Karpas-422 (cell line): ENCODE data around the gene SLC7A5. TPM values are rescaled to one million over a fixed set of nuclear protein-coding genes. Genes with fewer than 3 reads are reported as not detected.
A peak's percentile ranks its signal among the peaks of the same experiment; 100 is the strongest.

Experiments used
- DNase-seq: peaks from one replicate; pipeline ENCODE4 v3.0.0-alpha.2; 2015
- H2AFZ ChIP-seq: fragments of 200-600 bp; sonication (generic); 2 replicates; pipeline ENCODE4 v1.6.1; 2014; ENCODE audit warnings: antibody characterized with exemption, low read length, mixed read lengths
- H3K27ac ChIP-seq: fragments of 200-600 bp; sonication (generic); 2 replicates; pipeline ENCODE4 v1.5.1; 2014; ENCODE audit warnings: mild to moderate bottlenecking, low read length, moderate library complexity
- H3K27me3 ChIP-seq: fragments of 200-600 bp; sonication (generic); 2 replicates; pipeline ENCODE4 v1.6.1; 2014; ENCODE audit warnings: low read length, mixed read lengths
- H3K36me3 ChIP-seq: fragments of 200-600 bp; sonication (generic); 2 replicates; pipeline ENCODE4 v1.6.1; 2014; ENCODE audit warnings: low read length, mixed read lengths; ENCODE audit not compliant: insufficient read depth
- H3K4me1 ChIP-seq: fragments of 200-600 bp; sonication (generic); 2 replicates; pipeline ENCODE4 v1.6.1; 2014; ENCODE audit warnings: mild to moderate bottlenecking, low read length, mixed read lengths
- H3K4me2 ChIP-seq: fragments of 200-600 bp; sonication (generic); 2 replicates; pipeline ENCODE4 v1.6.1; 2014; ENCODE audit warnings: low read length, low read depth, mild to moderate bottlenecking; ENCODE audit not compliant: poor library complexity, severe bottlenecking
- H3K4me3 ChIP-seq: fragments of 200-600 bp; sonication (generic); 2 replicates; pipeline ENCODE4 v1.5.1; 2014; ENCODE audit warnings: mild to moderate bottlenecking, antibody characterized with exemption, low read length, mixed read lengths
- H3K79me2 ChIP-seq: fragments of 200-600 bp; sonication (generic); 2 replicates; pipeline ENCODE4 v1.6.1; 2014; ENCODE audit warnings: mild to moderate bottlenecking, low read length, mixed read lengths
- H3K9ac ChIP-seq: fragments of 200-600 bp; sonication (generic); 2 replicates; pipeline ENCODE4 v1.6.0; 2014; ENCODE audit warnings: low read length
- H3K9me2 ChIP-seq: fragments of 200-600 bp; sonication (generic), shearing (Covaris generic); replicated peaks from 2 replicates; pipeline ENCODE4 v1.6.0; 2014; ENCODE audit warnings: mild to moderate bottlenecking, low read length, moderate library complexity; ENCODE audit not compliant: insufficient read depth
- H3K9me3 ChIP-seq: fragments of 300-700, 200-600 bp; sonication (generic); 2 replicates; pipeline ENCODE4 v1.6.1; 2014; ENCODE audit warnings: low read length, mixed read lengths
- H4K20me1 ChIP-seq: fragments of 200-600 bp; sonication (generic); 2 replicates; pipeline ENCODE4 v1.6.1; 2014; ENCODE audit warnings: mild to moderate bottlenecking, antibody characterized with exemption, low read length, low read depth; ENCODE audit not compliant: insufficient read depth
- total RNA-seq: library from RNA; depleted of rRNA; stranded (reverse); fragments of >200 nt; shearing (Covaris generic); gene quantifications from 2 replicates; pipeline ENCODE4 v1.2.3, GENCODE V29; 2014; ENCODE audit warnings: low replicate concordance

The SLC7A5 gene
- total RNA-seq, 1 experiment from 2014 or later: 163 TPM

DNA sequence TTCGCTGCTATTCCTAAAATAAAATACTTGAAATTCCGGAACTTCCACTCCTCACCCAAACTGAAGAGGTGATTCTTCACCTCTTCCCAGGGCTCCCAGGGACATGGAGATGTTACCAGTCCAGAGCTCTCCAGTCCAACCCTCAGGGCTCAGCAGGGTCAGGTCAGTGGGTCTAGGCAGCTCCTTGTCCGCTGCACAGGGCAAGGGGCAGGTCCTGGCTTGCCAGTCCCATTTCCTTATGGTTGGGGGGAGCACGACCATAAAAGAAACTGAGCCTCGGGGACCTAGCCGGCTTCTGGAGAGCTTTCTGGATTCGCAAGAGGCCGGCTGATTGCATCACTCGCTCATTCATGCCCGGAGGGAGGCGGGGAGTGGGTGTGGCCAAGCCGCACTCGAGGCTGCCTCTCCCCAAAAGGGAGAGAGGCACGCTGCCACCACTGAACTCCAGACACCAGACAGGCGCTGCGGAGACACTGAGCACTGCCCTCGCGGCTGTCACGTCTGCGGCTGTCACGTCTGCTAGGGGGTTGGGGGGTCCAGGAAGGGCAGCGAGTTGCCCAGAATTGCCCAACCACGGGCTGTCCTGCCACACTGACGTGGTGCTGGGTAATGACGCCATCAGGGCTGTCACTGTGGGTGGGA lies 15.8 kb downstream of the SLC7A5 start:
- Histone ChIP-seq H3K27ac (peak overlapping the region; percentile 94), H3K9ac (peak overlapping the region; percentile 69), H4K20me1 (peaks cover 96% of the 10 kb centered on the region), H3K27me3 (no peaks in the 10 kb centered on the region), H3K9me3 (no peaks in the 10 kb centered on the region), H3K79me2 (peaks cover 98% of the 10 kb centered on the region), H3K4me3 (peak overlapping the region; percentile 34; the same call in 1 of the 2 replicates), H3K4me2 (peak overlapping the region; percentile 57), H2AFZ (no peak overlapping the region), H3K4me1 (peaks cover 100% of the 10 kb centered on the region), H3K9me2 (no peaks in the 10 kb centered on the region), H3K36me3 (peaks cover 50% of the 10 kb centered on the region)
- DNase-seq: peak; percentile 90

DNA sequence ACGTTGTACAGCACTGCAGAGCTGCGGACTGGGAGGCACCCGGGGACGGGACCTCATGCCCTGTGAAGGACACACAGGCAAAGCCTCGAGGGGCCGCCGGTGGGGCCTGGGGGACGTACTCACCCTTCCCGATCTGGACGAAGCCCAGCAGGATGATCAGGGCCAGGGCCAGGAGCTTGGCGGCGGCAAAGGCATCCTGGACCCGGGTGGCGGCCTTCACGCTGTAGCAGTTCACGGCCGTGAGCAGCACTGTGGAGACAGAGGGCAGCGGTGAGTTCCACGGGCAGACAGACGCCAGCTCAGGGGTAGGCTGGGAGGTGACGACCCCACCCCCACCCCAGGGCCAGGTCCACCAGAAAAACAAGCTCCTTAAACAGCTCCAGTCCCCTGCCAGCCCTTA lies 17.7 kb downstream of the SLC7A5 start:
- H4K20me1 ChIP-seq: peaks cover 97% of the 10 kb centered on the region
- H3K9ac ChIP-seq: peak overlapping the region; percentile 8; the same call in 1 of the 2 replicates
- H3K9me2 ChIP-seq: no peaks in the 10 kb centered on the region
- H3K9me3 ChIP-seq: no peaks in the 10 kb centered on the region
- no peak overlapping the region for H3K4me3 ChIP-seq
- peaks cover 98% of the 10 kb centered on the region for H3K79me2 ChIP-seq
- H3K4me1 ChIP-seq: peaks cover 98% of the 10 kb centered on the region
- peak overlapping the region; percentile 94; the same call in 1 of the 2 replicates for H3K27ac ChIP-seq
- peaks cover 50% of the 10 kb centered on the region for H3K36me3 ChIP-seq
- H2AFZ ChIP-seq: no peak overlapping the region
- peak overlapping the region; percentile 3 for H3K4me2 ChIP-seq
- H3K27me3 ChIP-seq: no peaks in the 10 kb centered on the region
- no peak for DNase-seq

DNA sequence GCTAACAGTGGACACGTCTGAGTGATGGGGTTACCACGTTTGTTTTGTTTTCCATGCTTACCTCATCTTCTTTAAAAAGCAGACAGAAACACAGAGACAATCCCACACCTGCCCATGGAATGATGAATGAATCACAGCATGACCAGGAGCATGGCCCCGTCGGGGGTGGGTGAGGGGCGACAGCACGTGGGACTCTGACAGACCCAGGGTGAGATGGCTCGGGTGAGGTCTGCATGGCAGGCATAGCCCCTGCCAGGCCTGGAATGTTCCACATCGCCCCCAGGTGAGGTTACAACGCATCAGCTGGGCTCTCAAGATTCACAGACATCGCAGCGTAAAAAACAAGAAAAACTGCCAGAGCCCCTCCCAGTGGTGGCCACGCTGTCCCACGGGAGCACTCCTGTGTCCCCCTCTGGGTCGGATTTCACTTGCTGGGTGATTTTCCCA lies 18.1 kb downstream of the SLC7A5 start:
- Histone ChIP-seq H3K4me3 (no peak overlapping the region), H3K79me2 (peaks cover 98% of the 10 kb centered on the region), H3K9me2 (no peaks in the 10 kb centered on the region), H3K9me3 (no peaks in the 10 kb centered on the region), H3K9ac (peak overlapping the region; percentile 43; the same call in 1 of the 2 replicates), H3K27me3 (no peaks in the 10 kb centered on the region), H3K36me3 (peaks cover 50% of the 10 kb centered on the region), H4K20me1 (peaks cover 97% of the 10 kb centered on the region), H3K4me1 (peaks cover 98% of the 10 kb centered on the region), H3K27ac (peak overlapping the region; percentile 94), H3K4me2 (peak overlapping the region; percentile 3), H2AFZ (no peak overlapping the region)
- DNase-seq: no peak

DNA sequence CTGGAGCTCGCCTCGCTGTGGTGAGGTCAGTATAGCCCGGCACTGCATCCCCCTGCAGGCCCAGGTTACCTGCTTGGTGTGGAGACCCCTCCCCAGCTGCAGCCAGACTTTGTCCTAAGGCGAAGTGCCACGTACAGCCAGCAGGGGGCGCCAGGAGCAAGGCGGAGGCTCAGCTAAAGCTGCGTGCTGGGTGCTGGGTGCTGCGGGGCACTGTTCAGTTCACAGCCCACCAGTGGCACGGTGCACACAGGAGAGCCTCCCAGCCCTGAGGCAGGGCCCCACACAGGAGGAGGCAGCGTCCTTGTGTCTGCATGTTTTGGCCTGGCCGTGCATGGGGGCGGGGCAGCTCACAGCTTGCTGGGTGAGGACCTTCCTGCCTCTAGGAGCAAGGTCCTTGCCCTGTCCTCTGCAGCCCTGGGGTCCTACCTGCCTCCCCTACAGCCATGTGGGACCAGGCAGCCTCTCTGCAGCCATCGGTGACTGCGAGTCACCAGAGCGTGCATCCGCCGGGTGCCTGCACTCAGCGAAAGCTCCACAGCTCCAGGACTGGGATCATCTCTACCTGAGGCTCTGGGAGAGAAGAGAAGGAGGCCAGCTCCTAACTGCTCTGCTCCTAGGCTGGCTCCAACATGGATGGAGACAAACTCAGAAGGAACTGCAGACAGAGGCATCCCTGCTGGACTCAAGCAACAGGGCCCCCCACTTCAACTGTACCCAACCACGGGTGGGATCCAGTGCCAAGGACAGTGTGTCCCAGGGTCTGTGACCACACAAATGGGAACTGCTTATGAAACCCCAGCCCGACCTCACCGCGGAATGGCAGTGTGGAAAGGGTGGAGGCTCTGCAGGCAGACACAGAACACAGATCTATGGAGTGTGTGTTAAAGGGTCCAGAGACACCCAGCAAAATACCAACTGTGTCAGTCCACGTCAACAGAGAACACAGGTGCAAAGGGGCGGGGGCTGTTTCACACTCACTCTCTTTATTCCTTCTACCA lies 19.0 kb downstream of the SLC7A5 start:
- peaks cover 98% of the 10 kb centered on the region for H3K4me1 ChIP-seq

DNA sequence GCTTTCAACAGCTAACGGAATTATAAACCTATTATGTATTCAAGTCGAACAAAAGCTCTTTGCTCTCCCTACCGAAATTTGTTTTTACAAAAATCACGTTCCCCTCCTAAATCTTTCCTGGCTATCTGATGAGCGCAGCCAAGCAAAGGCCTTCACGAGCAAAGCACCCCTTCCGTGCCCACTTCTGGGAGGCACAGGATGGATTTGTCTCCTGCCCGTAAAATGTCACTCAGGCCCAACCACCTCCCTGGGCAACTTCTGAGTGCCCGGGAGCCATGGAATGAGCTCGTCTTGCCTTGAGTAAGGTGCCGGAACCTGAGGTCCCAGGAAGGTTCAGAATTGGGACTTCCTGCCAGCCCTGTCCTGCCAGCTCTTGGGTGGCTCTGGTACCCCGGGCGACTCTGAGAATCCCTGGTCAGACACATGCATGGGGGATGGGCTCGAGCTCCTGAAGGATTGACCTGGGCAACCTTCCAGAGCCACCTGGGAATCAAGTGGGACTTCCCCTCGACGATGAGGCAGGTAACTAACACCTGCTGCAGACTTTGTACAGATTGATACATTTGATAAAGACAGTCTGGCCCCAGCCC lies 19.8 kb downstream of the SLC7A5 start:
- Histone ChIP-seq H3K9me2 (no peaks in the 10 kb centered on the region), H3K4me3 (no peak overlapping the region), H3K9ac (no peak overlapping the region), H3K79me2 (peaks cover 96% of the 10 kb centered on the region), H2AFZ (no peak overlapping the region), H3K27ac (peak overlapping the region; percentile 94), H3K36me3 (peaks cover 55% of the 10 kb centered on the region), H3K27me3 (no peaks in the 10 kb centered on the region), H3K4me2 (no peak overlapping the region), H3K4me1 (peaks cover 97% of the 10 kb centered on the region), H4K20me1 (peaks cover 95% of the 10 kb centered on the region), H3K9me3 (no peaks in the 10 kb centered on the region)
- DNase-seq: no peak

More for the DNA sequence above, 19.0 kb downstream of the SLC7A5 start:
- Histone ChIP-seq H3K9me3 (no peaks in the 10 kb centered on the region), H3K9ac (peak overlapping the region; percentile 43), H3K9me2 (no peaks in the 10 kb centered on the region), H2AFZ (no peak overlapping the region), H3K79me2 (peaks cover 98% of the 10 kb centered on the region), H3K27me3 (no peaks in the 10 kb centered on the region), H3K4me2 (peak overlapping the region; percentile 3), H3K4me3 (no peak overlapping the region), H3K36me3 (peaks cover 48% of the 10 kb centered on the region), H4K20me1 (peaks cover 97% of the 10 kb centered on the region), H3K27ac (peak overlapping the region; percentile 94)
- peak; percentile 89 for DNase-seq

DNA sequence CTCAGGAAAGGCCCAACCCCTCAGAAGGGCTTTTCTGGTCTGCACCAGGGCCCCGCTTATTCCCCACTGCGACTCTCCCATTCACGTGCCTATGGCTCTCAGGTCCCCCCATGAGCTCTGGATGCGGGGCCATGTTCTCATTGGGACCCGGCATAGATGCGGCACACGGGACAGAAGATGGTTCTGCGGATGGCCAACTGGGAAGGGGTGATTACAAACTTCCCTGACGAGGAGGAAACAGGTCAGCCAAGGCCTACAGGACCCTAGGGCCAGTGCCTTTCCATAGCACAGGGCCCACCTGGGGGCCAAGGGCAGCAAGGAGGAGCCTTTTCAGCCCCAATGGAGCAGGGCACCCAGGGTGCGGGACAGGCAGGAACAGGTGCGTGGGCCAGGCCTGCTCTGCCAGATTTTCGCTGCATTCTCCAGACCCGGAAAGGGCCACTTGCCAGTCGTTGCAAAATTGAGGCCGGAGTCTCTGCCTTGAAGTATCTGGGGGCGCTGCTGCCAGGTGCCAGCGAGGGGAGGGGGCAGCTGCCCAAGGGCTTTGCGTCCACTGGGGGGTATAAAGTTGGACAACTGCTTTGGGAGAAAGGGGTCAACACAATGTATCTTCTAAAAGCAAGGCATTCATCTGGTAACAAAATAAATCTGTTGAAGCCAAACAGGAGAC lies 20.5 kb downstream of the SLC7A5 start:
- no peaks in the 10 kb centered on the region for H3K9me3 ChIP-seq
- no peaks in the 10 kb centered on the region for H3K27me3 ChIP-seq
- no peak overlapping the region for H3K9ac ChIP-seq
- H3K9me2 ChIP-seq: no peaks in the 10 kb centered on the region
- no peak overlapping the region for H3K4me3 ChIP-seq
- DNase-seq: no peak
- H3K4me1 ChIP-seq: peaks cover 97% of the 10 kb centered on the region
- H2AFZ ChIP-seq: no peak overlapping the region
- H4K20me1 ChIP-seq: peaks cover 97% of the 10 kb centered on the region
- no peak overlapping the region for H3K4me2 ChIP-seq
- H3K27ac ChIP-seq: peak overlapping the region; percentile 94; the same call in 1 of the 2 replicates
- H3K79me2 ChIP-seq: peaks cover 98% of the 10 kb centered on the region
- peaks cover 57% of the 10 kb centered on the region for H3K36me3 ChIP-seq

DNA sequence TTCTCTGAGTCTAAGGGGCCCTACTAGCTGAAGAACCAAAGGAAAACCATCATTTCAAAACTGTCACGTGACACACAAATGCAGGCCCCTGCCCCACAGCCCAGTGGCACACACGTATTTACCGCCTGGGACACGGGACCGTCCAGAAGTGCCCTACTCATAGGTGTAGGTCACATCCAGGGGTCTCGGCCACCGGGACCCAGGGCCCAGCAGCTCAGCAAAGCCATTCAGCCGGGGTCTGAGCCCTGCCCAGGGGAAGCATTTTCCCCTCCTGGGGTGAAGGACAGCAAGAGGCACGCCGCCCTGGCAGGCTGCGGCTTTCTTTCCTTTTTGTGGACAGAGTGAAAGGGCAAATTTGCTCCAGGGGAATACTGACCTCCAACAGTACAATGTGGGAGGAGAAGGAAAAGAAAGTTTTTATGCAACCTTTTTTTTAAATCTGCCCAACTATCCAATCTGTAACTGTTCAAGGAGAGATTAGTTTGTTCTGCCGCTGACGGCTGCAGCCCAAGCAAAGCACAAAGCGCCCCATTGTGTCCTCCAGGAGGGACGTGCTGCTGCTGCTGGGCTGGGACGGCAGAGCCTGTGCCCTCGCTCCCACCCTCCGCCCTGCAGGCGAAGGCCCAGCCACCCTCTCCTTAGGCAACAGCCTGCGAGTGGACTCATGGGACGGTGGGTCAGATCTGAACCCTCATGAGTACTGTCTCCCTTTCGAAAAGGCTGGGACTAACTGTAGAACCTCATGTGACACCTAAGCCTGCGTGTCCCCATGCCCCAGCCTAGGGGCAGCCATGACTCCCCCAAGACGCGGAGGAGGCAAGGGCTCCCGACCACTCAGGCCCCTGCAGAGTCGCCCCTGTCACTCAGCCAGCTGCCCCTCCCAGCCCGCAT lies 21.3 kb downstream of the SLC7A5 start:
- no peak overlapping the region for H2AFZ ChIP-seq
- H3K9me3 ChIP-seq: no peaks in the 10 kb centered on the region
- no peaks in the 10 kb centered on the region for H3K9me2 ChIP-seq
- peaks cover 96% of the 10 kb centered on the region for H4K20me1 ChIP-seq
- DNase-seq: no peak
- H3K36me3 ChIP-seq: peaks cover 53% of the 10 kb centered on the region
- H3K4me2 ChIP-seq: no peak overlapping the region
- H3K4me1 ChIP-seq: peaks cover 97% of the 10 kb centered on the region
- no peaks in the 10 kb centered on the region for H3K27me3 ChIP-seq
- no peak overlapping the region for H3K9ac ChIP-seq
- peaks cover 96% of the 10 kb centered on the region for H3K79me2 ChIP-seq
- no peak overlapping the region for H3K4me3 ChIP-seq
- no peak overlapping the region for H3K27ac ChIP-seq
